ENCODE results near the gene SRPRB.
"Not testable (repeated sequence)": the region's sequence is repeated elsewhere in the genome, so short reads cannot be mapped to it uniquely, and the experiment has no call there.

The SRPRB gene

DNA sequence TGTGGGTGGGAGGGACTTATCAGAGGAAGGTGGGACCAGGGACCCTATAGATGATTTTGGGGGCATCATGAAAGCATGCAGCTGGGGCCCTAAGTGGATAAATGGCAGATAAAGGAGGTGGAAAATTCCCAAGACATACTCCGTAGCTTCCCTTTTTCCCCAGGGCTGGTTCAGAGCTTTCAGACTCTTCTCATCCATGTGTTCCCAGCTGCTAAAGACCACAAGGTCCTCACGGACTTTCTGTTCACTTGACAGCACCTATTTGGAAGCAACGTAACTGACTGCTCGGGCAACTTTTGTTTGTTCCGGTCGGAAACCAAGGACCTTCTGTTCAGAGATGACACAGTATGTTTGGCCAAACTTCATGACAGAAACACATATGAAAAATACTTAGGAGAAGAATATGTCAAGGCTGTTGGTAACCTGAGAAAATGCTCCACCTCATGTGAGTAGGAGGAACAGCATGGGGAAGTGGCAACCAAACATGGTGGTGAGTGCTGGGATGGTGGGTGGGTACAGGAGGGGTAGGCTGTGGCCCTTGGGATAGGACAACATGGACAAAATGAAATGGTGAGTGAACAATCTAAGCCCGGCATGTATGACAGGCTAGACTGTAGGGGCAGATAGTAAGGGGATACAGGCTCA is 28.7 kb upstream of the SRPRB start:
- DNase-seq (ENCODE audit: insufficient read length, low spot score) (no peak), FAIRE-seq (no peak)
- TF ChIP-seq SPI1 (IDR thresholded peaks at IDR 0.05; ENCODE audit: low read depth, low read length) (0 out of 2 replicates have a peak, but pooled peaks have one; percentile 13), PAX5 (IDR thresholded peaks at IDR 0.05; ENCODE audit: insufficient read depth, low read length, severe bottlenecking) (no peak)

- FAIRE-seq, result no peak
- TF ChIP-seq POLR2AphosphoS5 (IDR thresholded peaks at IDR 0.05; ENCODE audit: low read depth, low read length) (no peak), POU2F2 (IDR thresholded peaks at IDR 0.05; ENCODE audit: low read depth, low read length) (no peak), TAF1 (IDR thresholded peaks at IDR 0.05; ENCODE audit: low read depth, low read length) (no peak), SPI1 (IDR thresholded peaks at IDR 0.05; ENCODE audit: low read depth, low read length) (no peak), PAX5 (IDR thresholded peaks at IDR 0.05; ENCODE audit: insufficient read depth, low read length, severe bottlenecking) (no peak), POLR2A (IDR thresholded peaks at IDR 0.05; ENCODE audit: low read depth, low read length) (no peak)
- DNase-seq (ENCODE audit: insufficient read length, low spot score), result no peak
Observed at GRCh38 chr3:133777807-133778568, 27.6 kb upstream of the SRPRB start.

- FAIRE-seq (no peak), DNase-seq (ENCODE audit: insufficient read length, low spot score) (no peak)
- no peak for TF ChIP-seq POLR2A (IDR thresholded peaks at IDR 0.05; ENCODE audit: low read depth, low read length)
- TF ChIP-seq POU2F2 (IDR thresholded peaks at IDR 0.05; ENCODE audit: low read depth, low read length), result no peak
- TF ChIP-seq TAF1 (IDR thresholded peaks at IDR 0.05; ENCODE audit: low read depth, low read length), result no peak
- no peak for TF ChIP-seq SPI1 (IDR thresholded peaks at IDR 0.05; ENCODE audit: low read depth, low read length)
- no peak for TF ChIP-seq POLR2AphosphoS5 (IDR thresholded peaks at IDR 0.05; ENCODE audit: low read depth, low read length)
- no peak for TF ChIP-seq PAX5 (IDR thresholded peaks at IDR 0.05; ENCODE audit: insufficient read depth, low read length, severe bottlenecking)
Observed at GRCh38 chr3:133779626-133780203, 25.9 kb upstream of the SRPRB start.

DNA sequence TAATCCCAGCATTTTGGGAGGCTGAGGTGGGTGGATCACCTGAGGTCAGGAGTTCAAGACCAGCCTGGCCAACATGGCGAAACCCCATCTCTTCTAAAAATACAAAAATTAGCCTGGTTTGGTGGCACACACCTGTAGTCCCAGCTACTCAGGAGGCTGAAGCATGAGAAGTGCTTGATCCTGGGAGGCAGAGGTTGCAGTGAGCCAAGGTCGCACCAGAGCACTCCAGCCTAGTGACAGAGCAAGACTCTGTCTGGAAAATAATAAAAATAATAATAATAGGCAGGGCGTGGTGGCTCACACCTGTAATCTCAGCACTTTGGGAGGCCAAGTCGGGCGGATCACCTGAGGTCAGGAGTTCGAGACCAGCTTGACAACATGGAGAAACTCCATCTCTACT is 24.9 kb upstream of the SRPRB start:
- not testable (repeated sequence) for FAIRE-seq; DNase-seq (ENCODE audit: insufficient read length, low spot score)

DNA sequence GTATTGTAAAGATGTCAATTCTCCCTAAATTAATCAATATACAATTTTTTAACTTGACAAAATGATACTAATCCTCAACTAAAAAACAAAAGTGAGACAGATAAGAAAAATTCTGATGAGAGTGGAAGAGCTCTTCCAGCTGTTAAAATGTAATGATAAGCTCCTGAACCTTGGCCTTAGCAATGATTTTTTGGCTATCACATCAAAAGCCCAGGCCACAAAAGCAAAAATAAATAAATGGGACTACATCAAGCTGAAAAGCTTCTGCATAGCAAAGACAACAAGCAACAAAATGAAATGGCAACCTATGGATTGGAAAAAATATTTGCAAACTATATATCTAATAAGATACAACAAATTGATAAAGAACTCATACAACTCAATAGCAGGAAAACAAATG is 24.0 kb upstream of the SRPRB start:
- TF ChIP-seq TAF1 (IDR thresholded peaks at IDR 0.05; ENCODE audit: low read depth, low read length), result no peak
- no peak for TF ChIP-seq SPI1 (IDR thresholded peaks at IDR 0.05; ENCODE audit: low read depth, low read length)
- no peak for TF ChIP-seq POLR2AphosphoS5 (IDR thresholded peaks at IDR 0.05; ENCODE audit: low read depth, low read length)
- no peak for TF ChIP-seq POLR2A (IDR thresholded peaks at IDR 0.05; ENCODE audit: low read depth, low read length)
- FAIRE-seq, result no peak
- DNase-seq (ENCODE audit: insufficient read length, low spot score), result no peak

- DNase-seq (ENCODE audit: insufficient read length, low spot score) (no peak), FAIRE-seq (no peak)
- TF ChIP-seq PAX5 (IDR thresholded peaks at IDR 0.05; ENCODE audit: insufficient read depth, low read length, severe bottlenecking), result no peak
- no peak for TF ChIP-seq TAF1 (IDR thresholded peaks at IDR 0.05; ENCODE audit: low read depth, low read length)
- no peak for TF ChIP-seq POLR2AphosphoS5 (IDR thresholded peaks at IDR 0.05; ENCODE audit: low read depth, low read length)
- TF ChIP-seq SPI1 (IDR thresholded peaks at IDR 0.05; ENCODE audit: low read depth, low read length), result no peak
- no peak for TF ChIP-seq POU2F2 (IDR thresholded peaks at IDR 0.05; ENCODE audit: low read depth, low read length)
Observed at GRCh38 chr3:133782454-133782853, 23.2 kb upstream of the SRPRB start.

- FAIRE-seq, result no peak
- TF ChIP-seq SPI1 (IDR thresholded peaks at IDR 0.05; ENCODE audit: low read depth, low read length) (no peak), TAF1 (IDR thresholded peaks at IDR 0.05; ENCODE audit: low read depth, low read length) (no peak), POLR2AphosphoS5 (IDR thresholded peaks at IDR 0.05; ENCODE audit: low read depth, low read length) (no peak), PAX5 (IDR thresholded peaks at IDR 0.05; ENCODE audit: insufficient read depth, low read length, severe bottlenecking) (no peak), POU2F2 (IDR thresholded peaks at IDR 0.05; ENCODE audit: low read depth, low read length) (no peak), POLR2A (IDR thresholded peaks at IDR 0.05; ENCODE audit: low read depth, low read length) (no peak)
- DNase-seq (ENCODE audit: insufficient read length, low spot score), result no peak
Observed at GRCh38 chr3:133783762-133784161, 21.9 kb upstream of the SRPRB start.

DNA sequence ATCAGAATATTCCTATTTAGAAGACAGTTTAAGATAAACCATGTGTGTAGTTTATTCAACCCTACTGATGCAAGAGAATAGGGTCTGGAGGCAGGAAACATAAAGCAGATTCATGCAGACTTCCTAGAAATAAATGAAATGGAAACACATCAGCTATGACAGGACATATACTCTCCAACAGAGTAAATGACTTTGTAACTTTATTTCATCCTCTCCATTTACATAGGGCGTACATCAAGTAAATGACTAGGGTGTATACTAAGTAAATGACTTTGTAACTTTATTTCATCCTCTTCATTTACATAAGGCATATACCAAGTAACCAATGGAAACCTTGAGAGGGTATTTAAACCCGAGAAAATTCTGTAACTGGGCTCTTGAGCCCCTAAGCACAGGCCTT is 17.6 kb upstream of the SRPRB start:
- DNase-seq (ENCODE audit: insufficient read length, low spot score) (no peak), FAIRE-seq (no peak)
- no peak for TF ChIP-seq SPI1 (IDR thresholded peaks at IDR 0.05; ENCODE audit: low read depth, low read length)

- TF ChIP-seq POLR2AphosphoS5 (IDR thresholded peaks at IDR 0.05; ENCODE audit: low read depth, low read length) (no peak), PAX5 (IDR thresholded peaks at IDR 0.05; ENCODE audit: insufficient read depth, low read length, severe bottlenecking) (no peak), SPI1 (IDR thresholded peaks at IDR 0.05; ENCODE audit: low read depth, low read length) (no peak), POU2F2 (IDR thresholded peaks at IDR 0.05; ENCODE audit: low read depth, low read length) (no peak), POLR2A (IDR thresholded peaks at IDR 0.05; ENCODE audit: low read depth, low read length) (no peak)
- no peak for DNase-seq (ENCODE audit: insufficient read length, low spot score)
- FAIRE-seq, result no peak
Observed at GRCh38 chr3:133792171-133792763, 13.3 kb upstream of the SRPRB start.

All from GM12891 (cell line).